Astrocyte (in vitro differentiated cells and primary cell): ENCODE measurements around the gene PRKCH.

Experiments
- CTCF ChIP-seq: IDR thresholded peaks from 2 replicates; pipeline ENCODE4 v1.5.1; 2011; ENCODE audit warnings: low read depth, mild to moderate bottlenecking, inconsistent platforms, low read length, moderate library complexity; ENCODE audit not compliant: insufficient read depth
- EZH2 ChIP-seq: IDR thresholded peaks from 2 replicates; pipeline ENCODE4 v1.6.1; 2012; ENCODE audit warnings: mild to moderate bottlenecking, low read length, inconsistent platforms; ENCODE audit not compliant: insufficient read depth

DNA sequence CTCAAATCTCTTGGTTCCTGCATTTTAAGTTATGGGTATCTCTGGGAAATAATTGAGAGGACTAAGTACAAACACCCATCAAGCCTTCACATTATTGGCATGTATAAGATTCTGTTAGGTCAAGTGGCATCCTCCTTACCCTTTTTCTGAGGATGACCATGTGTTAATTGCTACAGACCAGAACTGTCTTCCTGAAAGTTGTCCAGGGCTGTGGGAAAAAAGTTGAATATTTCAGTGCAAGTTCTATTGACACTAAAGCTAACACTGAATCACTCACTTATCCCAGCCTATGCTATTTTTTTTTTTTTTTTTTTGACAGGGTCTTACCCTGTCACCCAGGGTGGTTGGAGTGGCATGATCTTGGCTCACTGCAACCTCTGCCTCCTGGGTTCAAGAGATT is 243.8 kb downstream of the PRKCH start:
- TF ChIP-seq CTCF (no peak), EZH2 (no peak)
